ENCODE results near the gene PPP2R2D. TPM values are rescaled to one million over a fixed set of nuclear protein-coding genes. Genes with fewer than 3 reads are reported as not detected.

PPP2R2D gene
- total RNA-seq, 1 experiment from 2014 or later: 35.1 TPM

DNA sequence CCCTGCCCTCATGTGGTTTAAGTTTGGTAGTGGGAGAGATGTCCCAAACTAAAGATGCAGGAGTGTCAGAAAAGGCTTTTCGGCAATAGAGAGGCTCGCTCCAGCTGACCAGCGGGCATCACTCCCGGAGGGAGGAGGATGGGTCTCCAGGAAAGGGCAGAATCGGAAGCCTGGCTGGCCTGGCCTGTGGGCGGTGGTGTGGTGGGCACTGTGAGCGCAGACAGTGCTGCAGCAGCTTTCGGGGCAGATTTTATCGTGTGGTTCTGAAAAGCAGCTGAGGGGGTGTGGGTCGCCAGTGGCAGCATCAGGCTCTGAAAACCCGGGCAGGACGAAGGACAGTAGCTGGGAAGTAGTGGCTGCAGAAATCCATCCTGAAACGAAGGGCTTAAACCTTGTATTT is 68.1 kb downstream of the PPP2R2D start:
- H3K36me3 ChIP-seq: no peaks in the 10 kb centered on the region
- no peaks in the 10 kb centered on the region for H3K9me3 ChIP-seq (replicated peaks)
- H3K27ac ChIP-seq: no peak overlapping the region
- no peak overlapping the region for H3K4me3 ChIP-seq
- DNase-seq: no peak
- H3K27me3 ChIP-seq: no peaks in the 10 kb centered on the region
- H3K4me1 ChIP-seq: no peaks in the 10 kb centered on the region

DNA sequence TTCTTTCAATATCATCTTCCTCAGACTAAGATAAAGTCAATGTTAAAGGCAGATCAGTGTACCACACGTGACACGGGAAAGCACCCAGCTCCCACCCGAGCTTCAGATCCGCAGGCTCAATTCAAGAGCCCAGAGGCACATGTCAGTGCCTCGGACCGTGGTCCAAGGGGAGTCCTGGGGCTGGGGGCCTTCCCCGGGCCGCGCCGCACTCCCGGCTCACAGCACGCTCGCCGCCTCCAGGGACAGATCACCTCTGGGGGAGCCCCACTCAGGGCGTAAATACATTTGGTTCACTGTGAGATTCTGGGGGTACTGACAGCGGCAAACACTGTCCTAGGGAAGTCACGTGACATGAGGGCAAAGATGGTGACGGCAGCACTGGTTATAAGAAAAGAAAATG is 70.1 kb downstream of the PPP2R2D start:
- H3K27ac ChIP-seq: no peak overlapping the region
- DNase-seq: no peak
- H3K4me1 ChIP-seq: no peaks in the 10 kb centered on the region
- H3K36me3 ChIP-seq: no peaks in the 10 kb centered on the region
- no peaks in the 10 kb centered on the region for H3K9me3 ChIP-seq (replicated peaks)
- no peaks in the 10 kb centered on the region for H3K27me3 ChIP-seq
- H3K4me3 ChIP-seq: no peak overlapping the region

DNA sequence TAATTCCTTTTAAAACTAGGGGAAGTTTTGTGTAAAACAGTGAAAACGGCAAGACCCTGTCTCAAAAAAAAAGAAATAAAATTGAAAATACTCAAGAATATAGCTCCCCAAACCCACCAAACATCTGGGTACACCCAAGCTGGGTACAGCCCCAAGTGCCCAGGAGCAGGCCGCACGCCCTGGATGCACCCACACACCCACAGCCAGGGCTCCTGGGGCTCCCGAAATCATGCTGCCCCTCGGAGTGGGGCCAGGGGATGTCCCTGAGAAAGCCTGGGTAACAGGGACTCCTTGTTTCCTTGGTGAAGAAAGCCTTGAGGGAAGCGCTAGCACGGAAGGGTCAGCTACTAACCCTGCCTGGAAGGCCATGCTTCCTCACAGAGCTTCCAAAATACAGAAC is 70.8 kb downstream of the PPP2R2D start:
- H3K27me3 ChIP-seq: no peaks in the 10 kb centered on the region
- no peak for DNase-seq
- no peaks in the 10 kb centered on the region for H3K9me3 ChIP-seq (replicated peaks)
- H3K27ac ChIP-seq: no peak overlapping the region
- H3K4me1 ChIP-seq: no peaks in the 10 kb centered on the region
- H3K4me3 ChIP-seq: no peak overlapping the region
- H3K36me3 ChIP-seq: no peaks in the 10 kb centered on the region

- H3K27ac ChIP-seq: no peak overlapping the region
Observed at GRCh38 chr10:131972474-131973071, 71.8 kb downstream of the PPP2R2D start.

GRCh38 chr10:131973160-131973951 is 72.5 kb downstream of the PPP2R2D start:
- H3K27ac ChIP-seq: no peak overlapping the region

More at GRCh38 chr10:131972474-131973071, 71.8 kb downstream of the PPP2R2D start:
- no peak for DNase-seq
- Histone ChIP-seq H3K9me3 (replicated peaks) (no peaks in the 10 kb centered on the region), H3K27me3 (no peaks in the 10 kb centered on the region), H3K4me3 (no peak overlapping the region), H3K36me3 (no peaks in the 10 kb centered on the region), H3K4me1 (no peaks in the 10 kb centered on the region)

GRCh38 chr10:131974034-131974817 is 73.4 kb downstream of the PPP2R2D start:
- Histone ChIP-seq H3K27me3 (no peaks in the 10 kb centered on the region), H3K4me1 (no peaks in the 10 kb centered on the region), H3K4me3 (no peak overlapping the region), H3K9me3 (replicated peaks) (no peaks in the 10 kb centered on the region), H3K27ac (no peak overlapping the region), H3K36me3 (no peaks in the 10 kb centered on the region)
- DNase-seq: no peak

More at GRCh38 chr10:131973160-131973951, 72.5 kb downstream of the PPP2R2D start:
- DNase-seq: no peak
- no peaks in the 10 kb centered on the region for H3K9me3 ChIP-seq (replicated peaks)
- H3K36me3 ChIP-seq: no peaks in the 10 kb centered on the region
- H3K27me3 ChIP-seq: no peaks in the 10 kb centered on the region
- no peaks in the 10 kb centered on the region for H3K4me1 ChIP-seq
- H3K4me3 ChIP-seq: no peak overlapping the region

- H3K4me1 ChIP-seq: no peaks in the 10 kb centered on the region
- no peaks in the 10 kb centered on the region for H3K27me3 ChIP-seq
- DNase-seq: no peak
- no peak overlapping the region for H3K4me3 ChIP-seq
- no peak overlapping the region for H3K27ac ChIP-seq
- no peaks in the 10 kb centered on the region for H3K9me3 ChIP-seq (replicated peaks)
- no peaks in the 10 kb centered on the region for H3K36me3 ChIP-seq
Observed at GRCh38 chr10:131975003-131975402, 74.2 kb downstream of the PPP2R2D start.

- Histone ChIP-seq H3K27ac (no peak overlapping the region), H3K4me3 (no peak overlapping the region), H3K4me1 (no peaks in the 10 kb centered on the region), H3K36me3 (no peaks in the 10 kb centered on the region), H3K27me3 (no peaks in the 10 kb centered on the region), H3K9me3 (replicated peaks) (no peaks in the 10 kb centered on the region)
- no peak for DNase-seq
Observed at GRCh38 chr10:131975796-131976195, 75.0 kb downstream of the PPP2R2D start.

DNA sequence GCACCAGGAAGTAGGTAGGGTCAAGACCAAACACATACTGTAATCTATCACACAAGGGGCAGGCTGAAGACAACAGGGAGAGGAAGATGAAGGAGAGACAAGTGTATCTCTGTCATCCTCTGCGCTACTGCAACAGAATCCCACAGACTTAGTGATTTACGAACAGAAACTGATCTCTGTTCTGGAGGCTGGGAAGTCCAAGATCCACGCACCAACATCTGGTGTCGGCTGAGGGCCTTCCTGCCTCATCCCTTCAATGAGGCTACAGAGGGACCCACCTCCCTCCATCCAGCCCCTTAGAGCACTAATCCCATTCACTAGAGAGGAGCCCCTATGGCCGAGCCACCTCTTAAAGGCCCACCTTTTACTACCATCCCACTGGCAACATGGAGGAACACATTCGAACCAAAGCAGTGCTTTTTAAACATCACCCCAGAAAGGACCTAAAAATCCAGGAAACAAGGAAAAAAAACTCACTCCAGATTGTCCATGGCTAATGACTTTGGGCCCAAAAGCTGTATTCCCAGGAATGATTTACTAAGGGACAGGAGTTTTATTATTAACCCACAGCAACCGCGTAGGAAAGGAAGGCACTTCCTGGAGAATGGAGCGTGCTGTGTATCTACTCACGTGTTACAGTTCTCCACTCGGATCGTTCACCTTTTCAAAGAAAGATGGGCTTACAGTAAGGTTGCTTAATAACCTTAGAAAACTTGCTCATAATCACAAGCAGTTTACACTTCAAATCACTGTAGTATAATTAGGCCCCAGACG is 76.7 kb downstream of the PPP2R2D start:
- no peaks in the 10 kb centered on the region for H3K9me3 ChIP-seq (replicated peaks)
- no peak overlapping the region for H3K27ac ChIP-seq
- no peak for DNase-seq
- H3K4me1 ChIP-seq: no peaks in the 10 kb centered on the region
- H3K4me3 ChIP-seq: no peak overlapping the region
- H3K27me3 ChIP-seq: no peaks in the 10 kb centered on the region
- no peaks in the 10 kb centered on the region for H3K36me3 ChIP-seq

DNA sequence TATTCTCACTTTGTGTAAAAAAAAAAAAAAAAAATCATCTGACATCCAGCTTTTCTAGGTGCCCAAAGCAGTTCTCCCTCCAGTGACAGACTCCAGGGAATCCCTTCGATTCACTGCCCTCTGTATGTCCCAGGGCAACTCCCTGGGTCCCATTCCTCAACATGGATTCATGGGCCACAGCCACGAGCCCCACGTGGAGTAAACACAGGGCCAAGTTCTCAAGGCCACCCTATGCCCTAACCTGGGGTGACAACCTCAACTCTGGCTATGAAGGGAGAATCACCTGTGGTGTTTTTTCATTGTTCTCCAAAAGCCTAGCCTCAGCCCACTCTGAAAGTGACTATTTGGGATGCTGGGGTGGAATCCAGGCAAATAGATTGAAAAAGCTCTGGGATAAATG is 77.6 kb downstream of the PPP2R2D start:
- no peaks in the 10 kb centered on the region for H3K36me3 ChIP-seq
- no peak overlapping the region for H3K27ac ChIP-seq
- H3K4me3 ChIP-seq: no peak overlapping the region
- no peak for DNase-seq
- no peaks in the 10 kb centered on the region for H3K4me1 ChIP-seq
- H3K27me3 ChIP-seq: no peaks in the 10 kb centered on the region
- no peaks in the 10 kb centered on the region for H3K9me3 ChIP-seq (replicated peaks)

DNA sequence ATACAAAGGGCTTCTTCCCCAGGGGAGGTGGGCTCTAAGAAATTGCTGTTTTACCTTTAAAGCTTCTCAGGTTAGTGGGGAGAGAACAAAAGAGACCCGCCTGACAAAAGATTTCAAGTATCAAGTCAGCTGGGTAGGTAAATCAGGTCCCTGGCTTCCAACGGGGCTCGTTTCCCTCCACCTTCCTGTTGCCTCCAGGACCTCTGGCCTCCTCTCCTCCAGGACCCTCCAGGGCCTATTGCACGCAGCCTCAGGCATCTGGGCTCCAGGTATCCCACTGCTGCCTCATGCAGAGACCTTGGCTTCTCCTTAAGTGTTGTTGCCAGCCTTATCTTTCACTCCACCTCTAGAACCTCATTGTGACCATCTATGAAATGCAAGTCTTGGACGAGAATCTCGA is 78.0 kb downstream of the PPP2R2D start:
- Histone ChIP-seq H3K27me3 (no peaks in the 10 kb centered on the region), H3K36me3 (no peaks in the 10 kb centered on the region), H3K4me3 (no peak overlapping the region), H3K4me1 (no peaks in the 10 kb centered on the region), H3K27ac (no peak overlapping the region), H3K9me3 (replicated peaks) (no peaks in the 10 kb centered on the region)
- no peak for DNase-seq

- H3K4me3 ChIP-seq: no peak overlapping the region
- no peaks in the 10 kb centered on the region for H3K4me1 ChIP-seq
- H3K27ac ChIP-seq: no peak overlapping the region
- no peaks in the 10 kb centered on the region for H3K27me3 ChIP-seq
- no peak for DNase-seq
- H3K36me3 ChIP-seq: no peaks in the 10 kb centered on the region
- no peaks in the 10 kb centered on the region for H3K9me3 ChIP-seq (replicated peaks)
Observed at GRCh38 chr10:131979336-131979735, 78.5 kb downstream of the PPP2R2D start.

- H3K36me3 ChIP-seq: no peaks in the 10 kb centered on the region
- H3K27ac ChIP-seq: no peak overlapping the region
- no peaks in the 10 kb centered on the region for H3K9me3 ChIP-seq (replicated peaks)
- no peak overlapping the region for H3K4me3 ChIP-seq
- no peaks in the 10 kb centered on the region for H3K27me3 ChIP-seq
- H3K4me1 ChIP-seq: no peaks in the 10 kb centered on the region
- no peak for DNase-seq
Observed at GRCh38 chr10:131979821-131980270, 79.0 kb downstream of the PPP2R2D start.

DNA sequence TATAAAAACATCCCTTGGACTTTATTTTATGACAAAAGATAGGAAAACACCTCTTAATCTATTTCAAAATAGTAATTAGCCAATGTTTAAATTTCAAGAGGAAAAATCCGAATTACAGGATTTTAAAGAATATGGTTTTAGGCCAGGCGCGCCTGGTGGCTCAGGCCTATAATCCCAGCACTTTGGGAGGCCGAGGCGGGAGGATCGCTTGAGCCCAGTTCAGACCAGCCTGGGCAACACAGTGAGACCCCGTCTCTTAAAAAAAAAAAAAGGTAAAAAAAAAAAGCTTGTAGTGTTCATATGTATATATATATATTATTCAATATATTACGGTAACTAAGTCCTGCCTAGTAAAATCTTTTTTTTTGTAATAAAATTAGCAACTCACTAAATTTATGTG is 79.5 kb downstream of the PPP2R2D start:
- no peak for DNase-seq
- H3K27me3 ChIP-seq: no peaks in the 10 kb centered on the region
- peak overlapping the region; percentile 86 for H3K4me3 ChIP-seq
- H3K9me3 ChIP-seq (replicated peaks): no peaks in the 10 kb centered on the region
- H3K27ac ChIP-seq: no peak overlapping the region
- no peaks in the 10 kb centered on the region for H3K4me1 ChIP-seq
- H3K36me3 ChIP-seq: no peaks in the 10 kb centered on the region

All from SJCRH30 (cell line).